OCI-LY7 (cell line): ENCODE measurements around the gene OOEP.

Experiments
- EZH2phosphoT487 ChIP-seq: fragments of 200-600 bp; sonication (generic); IDR thresholded peaks from 2 replicates; pipeline ENCODE4 v1.6.1; 2018; ENCODE audit warnings: low read depth, borderline replicate concordance, mild to moderate bottlenecking, mixed run types, antibody characterized with exemption, low read length, moderate library complexity, mixed read lengths
- TF ChIP-seq, protein P1 (sequence below): fragments of 200-600 bp; sonication (generic); conservative IDR thresholded peaks from 2 replicates; pipeline ENCODE4 v1.5.1; 2014; ENCODE audit warnings: mild to moderate bottlenecking, antibody characterized with exemption, low read length, moderate library complexity, mixed read lengths

GRCh38 chr6:73377225-73377624 lies 7.5 kb upstream of the OOEP start:
- TF ChIP-seq, protein P1, sequence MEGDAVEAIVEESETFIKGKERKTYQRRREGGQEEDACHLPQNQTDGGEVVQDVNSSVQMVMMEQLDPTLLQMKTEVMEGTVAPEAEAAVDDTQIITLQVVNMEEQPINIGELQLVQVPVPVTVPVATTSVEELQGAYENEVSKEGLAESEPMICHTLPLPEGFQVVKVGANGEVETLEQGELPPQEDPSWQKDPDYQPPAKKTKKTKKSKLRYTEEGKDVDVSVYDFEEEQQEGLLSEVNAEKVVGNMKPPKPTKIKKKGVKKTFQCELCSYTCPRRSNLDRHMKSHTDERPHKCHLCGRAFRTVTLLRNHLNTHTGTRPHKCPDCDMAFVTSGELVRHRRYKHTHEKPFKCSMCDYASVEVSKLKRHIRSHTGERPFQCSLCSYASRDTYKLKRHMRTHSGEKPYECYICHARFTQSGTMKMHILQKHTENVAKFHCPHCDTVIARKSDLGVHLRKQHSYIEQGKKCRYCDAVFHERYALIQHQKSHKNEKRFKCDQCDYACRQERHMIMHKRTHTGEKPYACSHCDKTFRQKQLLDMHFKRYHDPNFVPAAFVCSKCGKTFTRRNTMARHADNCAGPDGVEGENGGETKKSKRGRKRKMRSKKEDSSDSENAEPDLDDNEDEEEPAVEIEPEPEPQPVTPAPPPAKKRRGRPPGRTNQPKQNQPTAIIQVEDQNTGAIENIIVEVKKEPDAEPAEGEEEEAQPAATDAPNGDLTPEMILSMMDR, result no peak
- no peak for TF ChIP-seq EZH2phosphoT487
